ENCODE results near the gene COL13A1.

DNA sequence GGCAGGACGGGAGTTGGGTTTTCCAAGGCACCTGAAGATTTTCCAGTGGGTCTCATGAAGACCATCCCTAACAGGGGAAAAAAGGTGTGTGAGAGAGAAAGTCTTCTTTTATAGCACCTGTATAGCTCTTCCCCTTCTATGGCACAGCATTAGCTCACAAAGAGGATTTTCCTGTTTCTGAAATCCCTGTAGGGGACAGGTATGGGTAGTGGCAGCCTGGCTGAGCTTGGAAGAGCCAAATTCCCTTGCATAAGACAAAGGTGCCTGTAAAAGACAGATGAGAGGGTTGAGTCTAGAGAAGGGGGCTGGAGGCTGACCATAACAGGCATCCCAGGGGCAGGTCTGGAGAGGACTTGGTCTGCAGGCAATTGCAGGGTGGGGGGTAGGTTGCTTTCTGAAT lies 63.7 kb downstream of the COL13A1 start:
- TF ChIP-seq YY1 (IDR thresholded peaks at IDR 0.05; ENCODE audit: insufficient read depth, insufficient read length), result no peak
- no peak for TF ChIP-seq SUZ12 (IDR thresholded peaks at IDR 0.05; ENCODE audit: extremely low read depth, insufficient read depth, insufficient read length)

All from NT2/D1 (cell line).